ENCODE measurements around the gene CLEC20A.
A peak's percentile ranks its signal among the peaks of the same experiment; 100 is the strongest.
"Not testable (repeated sequence)": the region's sequence is repeated elsewhere in the genome, so short reads cannot be mapped to it uniquely, and the experiment has no call there.

CLEC20A gene

DNA sequence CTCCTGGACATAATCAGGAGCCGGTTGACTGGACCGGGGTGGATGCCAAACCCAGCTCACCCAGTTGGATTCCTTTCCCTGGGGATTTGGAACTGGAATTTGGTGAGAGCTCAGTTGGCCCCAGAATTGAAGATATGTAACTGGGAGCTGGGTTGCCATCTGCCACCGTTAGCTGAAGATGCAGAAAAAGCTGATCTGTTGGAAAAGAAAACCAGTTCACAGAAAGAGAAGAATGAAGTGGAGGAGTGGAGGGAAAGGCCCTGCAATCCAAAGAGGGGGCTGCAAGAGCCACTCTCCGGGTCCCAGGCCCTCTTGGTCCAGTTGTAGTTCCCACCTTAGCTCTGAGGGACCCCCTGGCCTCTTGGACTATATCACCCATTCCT, 32.2 kb upstream of the CLEC20A start:
- DNase-seq = no peak

DNA sequence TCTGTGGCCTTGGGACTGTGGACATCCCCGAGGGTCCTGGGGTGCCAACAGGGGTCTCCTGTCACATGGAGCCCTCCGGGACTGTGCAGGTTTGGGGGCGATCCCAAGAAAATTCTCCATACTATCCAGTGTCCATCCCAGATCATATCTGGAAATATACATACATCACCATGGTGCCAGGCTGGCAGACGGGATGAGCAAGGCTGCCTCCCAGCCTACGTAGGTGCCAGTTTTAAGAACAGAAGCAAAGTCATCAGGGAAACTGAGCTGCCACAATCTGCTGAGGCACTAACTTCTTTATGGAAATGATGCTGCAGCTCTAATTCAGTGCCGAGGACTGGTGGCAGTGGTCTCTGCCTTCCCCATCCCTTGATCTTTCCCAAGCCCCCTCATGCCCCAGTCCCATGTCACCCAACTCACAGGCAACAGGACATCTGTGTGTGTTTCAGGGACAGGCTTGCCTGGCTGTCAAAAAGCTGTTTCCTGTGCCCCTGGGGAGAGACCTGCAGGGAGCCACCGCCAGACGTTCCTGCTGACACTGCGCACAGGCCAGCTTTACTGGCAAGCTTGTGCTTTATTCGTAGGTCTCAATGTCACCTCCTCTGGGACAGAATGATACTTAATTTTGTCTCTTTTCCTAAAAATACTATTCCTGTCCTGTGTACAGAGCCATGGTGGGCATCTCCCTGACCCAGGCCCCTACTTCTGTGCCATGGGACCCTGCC, 31.6 kb upstream of the CLEC20A start:
- no peak for DNase-seq

DNA sequence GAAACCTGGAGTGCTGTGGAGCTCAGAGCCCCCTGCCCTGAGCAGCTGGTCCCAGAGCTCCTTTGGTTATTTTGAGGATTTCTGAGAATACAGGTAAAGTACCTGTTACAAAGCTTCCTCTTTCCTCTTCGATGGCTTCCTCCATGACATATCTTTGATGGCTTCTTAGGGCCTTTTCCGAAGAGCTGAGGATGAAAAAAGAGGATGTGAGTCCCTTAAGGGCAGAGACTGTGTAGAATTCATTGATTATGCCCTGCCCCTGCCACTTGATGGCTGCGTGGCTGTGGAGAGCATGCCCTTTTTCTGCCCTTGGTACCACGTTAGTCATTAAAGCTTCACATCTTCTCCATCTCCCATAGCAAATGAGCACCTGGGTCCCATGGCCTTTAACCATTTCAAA, 30.4 kb upstream of the CLEC20A start:
- no peak for DNase-seq

DNA sequence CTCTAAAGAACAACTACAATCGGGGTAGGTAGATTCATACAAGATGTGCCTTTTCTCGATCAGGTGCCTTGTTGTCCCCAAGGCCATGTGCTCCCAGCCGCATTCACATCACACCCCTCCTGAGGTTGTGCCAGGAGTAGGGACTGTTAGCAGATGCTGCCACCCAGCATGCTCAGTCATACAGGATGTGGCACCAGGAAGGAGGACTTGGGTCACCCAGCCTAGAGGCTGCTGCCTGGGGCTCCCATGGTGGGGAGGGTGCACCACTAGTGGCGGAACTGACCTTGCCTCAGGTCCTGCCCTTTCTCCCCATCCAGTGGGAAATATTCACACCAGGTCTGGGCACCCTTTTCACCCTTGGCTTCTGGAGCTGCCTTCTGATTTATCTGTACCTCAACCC, 24.5 kb upstream of the CLEC20A start:
- no peak for DNase-seq

DNA sequence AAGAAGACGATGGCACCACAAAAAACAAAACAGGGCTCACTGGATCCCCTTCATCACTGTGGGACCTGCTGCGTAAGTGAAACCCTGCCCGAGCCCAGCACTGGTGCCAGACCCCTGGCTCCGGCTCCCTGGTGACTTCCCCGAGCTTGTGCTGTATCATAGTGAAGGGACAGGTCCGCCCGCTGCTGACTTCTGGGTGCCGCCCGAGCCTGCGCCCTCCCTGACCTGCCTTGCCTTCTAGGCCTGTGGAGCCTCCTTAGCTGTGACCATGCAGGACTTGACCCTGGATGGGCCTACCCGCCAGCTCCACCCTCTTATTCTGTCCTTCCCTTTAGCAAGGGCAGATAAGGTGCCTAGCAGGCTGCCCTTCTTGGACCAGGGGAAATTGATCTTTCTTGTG, 24.0 kb upstream of the CLEC20A start:
- DNase-seq = no peak

DNA sequence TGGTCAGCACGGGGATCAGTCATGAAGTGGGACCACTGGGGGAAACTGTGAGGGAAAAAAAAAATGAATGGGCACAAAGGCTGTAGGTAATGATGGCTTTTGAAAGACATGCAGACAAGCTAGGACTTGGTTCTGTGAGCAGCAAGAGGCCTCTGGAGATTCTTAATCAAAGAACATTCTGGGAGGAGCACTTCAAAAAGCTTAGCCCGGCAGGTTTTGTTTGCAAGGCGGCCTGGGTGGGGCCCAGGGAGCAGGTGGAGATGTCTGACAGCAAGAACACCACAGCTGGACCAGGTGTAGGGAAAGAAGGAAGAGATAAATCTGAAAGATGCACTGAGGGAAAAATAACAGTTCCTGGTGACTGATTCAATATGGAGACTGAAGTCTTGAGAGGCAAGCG, 22.1 kb upstream of the CLEC20A start:
- DNase-seq = peak; percentile 19 to 38

DNA sequence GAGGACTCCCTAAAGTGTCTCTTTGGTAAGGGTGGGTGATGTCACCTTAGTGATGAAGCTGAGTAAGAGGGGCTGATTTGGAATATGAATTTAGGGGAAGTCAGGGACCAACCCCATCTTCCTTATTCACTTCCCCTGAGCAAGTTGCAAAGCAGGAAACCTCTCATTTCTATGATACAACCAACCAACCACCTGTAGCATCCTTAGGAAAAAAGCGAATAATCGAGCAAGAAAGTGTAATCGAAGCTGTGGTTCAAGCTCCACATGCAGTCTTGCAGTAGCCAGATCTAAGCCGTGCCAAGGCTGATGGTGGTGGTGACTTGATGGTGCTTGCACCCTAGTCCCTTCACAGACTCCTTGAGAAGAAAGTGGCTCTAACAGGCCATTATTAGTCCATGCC, 19.3 kb upstream of the CLEC20A start:
- DNase-seq = no peak

DNA sequence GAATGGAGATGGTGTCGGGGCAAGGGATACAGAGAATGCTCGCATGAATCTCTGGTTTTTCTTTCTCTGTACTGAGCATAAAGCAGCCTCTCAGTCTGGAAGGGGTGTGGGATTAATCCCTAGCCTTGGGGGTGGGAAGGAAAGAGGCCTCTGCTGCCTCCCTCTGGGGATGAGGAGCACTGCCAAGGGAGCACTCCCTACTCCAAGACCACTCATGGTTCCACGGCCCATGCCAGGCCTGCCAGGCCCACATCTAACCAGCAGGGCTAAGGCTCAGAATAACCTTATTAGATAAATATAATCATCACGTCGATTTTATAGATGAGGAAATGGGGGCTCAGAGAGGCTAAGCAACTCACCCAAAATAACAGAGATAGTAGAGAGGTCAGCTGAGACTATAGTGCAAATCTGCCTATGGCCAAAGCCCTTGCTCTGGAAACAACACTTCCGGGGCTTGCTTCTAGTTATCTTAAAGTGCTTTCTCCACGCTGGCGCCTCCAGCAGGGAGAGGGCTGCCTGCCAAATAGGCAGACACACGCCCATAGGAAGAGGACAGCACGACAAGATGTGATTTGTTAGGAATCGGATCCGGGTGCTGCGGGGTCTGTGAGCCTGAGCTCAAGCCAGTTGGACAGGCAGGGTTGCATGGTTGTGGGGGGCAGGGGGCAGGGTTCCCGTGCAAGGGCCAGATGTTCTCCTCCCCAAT, 16.7 kb upstream of the CLEC20A start:
- no peak for DNase-seq

DNA sequence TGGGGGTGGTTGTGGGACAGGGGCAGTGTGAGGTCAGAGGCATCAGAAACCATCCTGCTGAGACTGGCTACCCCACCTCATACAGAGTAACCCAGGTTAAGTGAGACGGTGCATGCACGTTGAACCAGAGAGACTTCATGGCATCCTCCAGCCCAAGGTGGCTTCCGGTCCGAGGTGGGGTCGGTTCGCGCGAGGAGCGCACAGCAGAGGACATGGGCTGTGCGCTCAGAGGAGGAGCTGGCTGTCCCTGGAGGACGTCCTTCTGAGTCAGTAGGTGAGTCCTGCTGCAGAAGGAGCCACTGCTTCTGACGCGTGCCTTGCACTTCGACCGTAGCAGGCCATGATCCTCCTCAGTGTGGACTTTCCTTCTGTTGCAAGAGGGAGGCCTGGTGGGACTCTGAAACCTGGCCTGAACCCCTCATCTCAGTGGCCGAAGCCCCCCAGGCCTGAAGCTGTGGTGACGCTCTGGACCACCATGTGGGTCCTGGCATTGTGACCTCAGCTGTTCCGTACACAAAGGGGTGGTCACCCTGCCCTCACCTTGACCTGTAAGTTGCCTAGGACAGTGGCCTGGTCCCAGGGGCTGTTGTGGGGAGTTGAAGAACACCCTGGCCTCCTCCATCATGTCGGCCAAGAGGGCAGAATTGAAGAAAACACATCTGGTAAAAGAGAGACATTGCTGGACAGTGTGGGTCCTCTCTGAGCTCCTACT, 16.0 kb upstream of the CLEC20A start, which contains the start of gene TEX35:
Gene TEX35 (plus strand): TSS at position 544 of the 712 bp plus-strand sequence. CDS start 80 bp downstream, at position 624.
- no peak for DNase-seq

DNA sequence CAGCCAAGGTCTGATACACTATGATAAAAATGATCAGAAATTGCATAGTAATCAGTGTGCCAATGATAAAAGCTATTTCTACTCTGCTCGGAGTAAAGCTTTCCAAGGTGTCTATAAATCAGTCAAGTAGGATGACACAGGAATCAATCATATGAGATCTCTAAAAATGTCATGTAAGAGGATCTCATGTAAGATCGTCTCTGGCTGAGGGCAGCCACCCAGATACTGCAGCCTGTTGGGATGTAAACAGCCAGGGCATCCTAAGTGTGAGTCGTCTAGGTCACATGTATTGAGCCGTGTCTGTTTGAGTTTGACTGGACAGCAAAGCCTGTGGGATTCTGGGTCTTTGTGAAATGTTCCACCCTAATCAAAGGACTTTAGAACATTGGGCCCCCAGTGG, 13.4 kb upstream of the CLEC20A start:
- DNase-seq = no peak

DNA sequence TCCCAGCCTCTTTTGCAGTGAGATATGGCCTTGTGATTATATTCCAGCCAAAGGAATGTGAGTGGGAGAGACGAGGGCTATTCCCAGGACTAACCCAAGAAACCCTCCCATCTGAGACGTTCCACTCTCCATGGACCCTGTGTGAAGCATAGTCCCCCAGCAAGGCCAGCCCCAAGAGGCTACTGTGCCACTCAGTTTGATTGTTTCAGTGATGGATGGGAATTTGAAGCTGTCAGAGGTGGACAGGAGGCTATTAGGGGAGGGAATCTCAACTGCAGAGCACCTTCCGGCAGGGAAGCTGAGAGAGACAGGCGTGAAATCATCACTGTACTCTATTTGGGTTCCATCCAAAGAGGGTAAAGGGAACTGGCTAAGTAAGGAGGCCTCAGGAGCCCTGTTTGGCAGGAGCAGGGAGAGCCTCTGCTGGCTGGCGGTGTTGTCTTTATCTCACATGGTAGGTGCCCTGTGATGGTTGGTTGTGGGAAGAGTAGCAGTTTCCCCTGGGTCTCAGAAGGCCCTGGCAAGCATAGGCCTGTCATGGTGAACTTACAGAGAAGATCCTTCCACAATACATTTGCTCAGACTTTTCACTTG, 12.7 kb upstream of the CLEC20A start:
- no peak for DNase-seq

DNA sequence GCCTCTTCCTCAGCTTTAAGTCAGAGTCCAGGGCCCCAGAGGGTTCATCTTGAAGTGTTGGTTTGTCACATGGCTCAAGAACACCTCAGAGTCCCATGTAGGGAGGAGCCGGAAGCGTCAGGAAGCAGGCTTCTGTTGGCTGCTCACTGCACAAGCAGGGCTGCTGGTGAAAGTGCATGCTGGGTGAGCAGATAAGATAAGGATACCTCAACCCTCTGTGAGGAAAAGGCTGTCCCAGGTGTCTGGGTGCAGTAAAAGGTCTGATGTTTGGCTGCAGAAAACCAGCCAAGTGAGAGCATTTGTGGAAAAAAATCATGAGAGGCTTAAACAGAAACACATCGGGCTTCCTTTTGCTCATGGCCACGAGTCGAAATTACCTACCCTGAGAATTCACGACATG, 9.9 kb upstream of the CLEC20A start:
- DNase-seq = no peak

DNA sequence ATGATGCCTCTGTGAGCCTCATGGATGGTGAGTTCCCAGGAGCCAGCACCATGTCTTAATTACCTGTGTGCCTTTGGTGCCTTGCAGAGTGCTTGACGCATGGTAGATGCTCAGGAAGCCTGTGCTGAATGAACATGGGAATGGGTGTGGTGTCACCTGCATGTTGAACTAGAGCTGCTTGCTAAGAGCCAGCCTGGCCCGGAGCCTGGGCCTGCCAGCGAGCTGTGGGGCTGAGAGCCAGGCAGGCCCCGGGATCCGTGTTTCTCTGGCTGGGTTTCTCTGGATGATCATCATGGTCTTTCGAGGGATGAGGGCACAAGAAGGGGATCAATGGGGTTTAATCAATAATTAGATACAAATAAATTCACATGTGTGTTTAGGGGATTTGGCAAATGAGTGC, 9.4 kb upstream of the CLEC20A start:
- DNase-seq = no peak

DNA sequence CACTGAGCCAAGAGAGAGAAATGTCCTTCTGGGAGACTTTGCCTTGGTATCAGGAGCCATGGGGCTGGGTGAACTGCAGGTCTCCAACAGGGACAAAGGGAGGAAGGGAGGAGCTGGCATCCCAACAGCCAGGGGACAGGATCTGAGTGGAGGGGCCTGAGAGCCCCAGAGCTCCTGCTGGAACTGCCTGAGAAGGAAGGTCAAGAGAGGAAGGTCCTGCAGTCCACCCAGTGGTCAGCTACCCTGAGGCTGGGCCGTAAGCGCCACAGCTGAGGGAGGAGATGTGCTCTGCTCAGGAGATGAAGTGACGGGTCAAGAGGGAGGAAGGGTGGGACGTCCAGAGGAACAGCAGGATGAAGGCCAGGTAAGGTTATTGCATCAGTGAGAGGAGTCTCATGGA, 7.5 kb upstream of the CLEC20A start:
- DNase-seq = no peak

DNA sequence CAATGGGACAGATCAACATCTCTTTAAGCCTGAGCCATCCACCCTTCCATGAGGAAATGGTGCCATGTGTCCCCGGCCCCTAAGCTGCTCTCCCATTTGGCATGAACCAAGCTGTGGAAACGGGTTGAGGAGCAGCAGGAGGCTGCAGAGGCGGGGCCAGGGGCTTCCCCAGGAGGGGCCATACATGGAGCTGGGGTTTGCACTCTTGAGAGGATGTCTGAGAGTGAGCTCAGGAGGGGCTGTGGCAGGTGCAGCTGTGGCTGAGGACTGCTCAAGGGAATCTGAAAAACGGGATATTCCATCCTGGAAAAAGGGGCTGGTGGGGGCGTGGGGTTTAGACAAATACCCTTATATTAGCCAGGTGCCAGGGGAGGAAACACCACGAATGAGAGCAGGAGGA, 7.1 kb upstream of the CLEC20A start:
- DNase-seq = no peak

DNA sequence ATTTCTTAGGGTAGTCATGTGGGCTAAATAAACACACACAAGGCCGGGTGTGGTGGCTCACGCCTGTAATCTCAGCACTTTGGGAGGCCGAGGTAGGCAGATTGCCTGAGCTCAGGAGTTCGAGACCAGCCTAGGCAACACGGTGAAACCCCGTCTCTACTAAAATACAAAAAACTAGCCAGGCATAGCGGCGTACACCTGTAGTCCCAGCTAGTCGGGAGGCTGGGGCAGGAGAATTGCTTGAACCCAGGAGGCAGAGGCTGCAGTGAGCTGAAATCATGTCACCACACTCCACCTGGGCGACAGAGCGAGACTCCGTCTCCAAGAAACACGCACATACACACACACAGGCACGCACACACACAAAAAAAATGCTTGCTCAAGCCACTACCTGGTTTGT, 6.6 kb upstream of the CLEC20A start:
- DNase-seq = not testable (repeated sequence)

DNA sequence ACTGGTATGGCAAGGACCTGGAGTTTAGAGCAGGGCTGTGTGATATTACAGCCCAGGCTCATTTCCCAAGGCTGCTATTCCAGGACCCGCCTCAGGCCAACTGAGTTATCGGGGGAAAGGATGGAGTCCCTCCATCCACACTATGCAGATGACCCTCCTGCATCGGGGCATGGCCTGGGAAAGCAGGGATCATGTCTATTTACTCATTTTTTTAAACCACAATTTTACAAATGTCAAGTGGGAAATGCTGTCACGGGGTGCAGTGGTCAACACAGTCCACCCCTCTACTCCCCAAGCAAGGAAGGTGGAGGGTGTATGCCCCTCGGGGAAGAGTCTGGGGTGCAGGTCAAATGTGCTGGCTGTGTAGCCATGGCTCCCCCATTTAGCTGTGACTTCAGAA, 6.1 kb upstream of the CLEC20A start:
- no peak for DNase-seq

DNA sequence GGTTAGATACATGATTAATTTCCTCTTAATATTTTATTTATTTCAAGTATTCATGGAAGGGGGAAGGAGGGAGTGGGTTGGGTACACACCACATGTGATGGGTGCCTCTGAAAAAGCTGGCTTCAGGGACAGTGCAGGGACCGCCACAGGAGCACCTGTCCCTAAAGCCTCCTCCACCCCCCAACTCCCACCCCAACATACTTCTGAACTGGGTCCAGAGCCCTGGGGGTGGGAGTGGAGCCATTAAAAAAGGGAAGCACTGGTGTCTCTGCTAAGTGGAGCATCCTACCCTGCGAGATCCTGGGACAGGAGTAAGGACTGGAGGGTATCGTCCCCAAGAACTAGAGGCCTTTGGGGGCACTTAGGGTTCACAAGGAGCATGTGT, 5.6 kb upstream of the CLEC20A start:
- DNase-seq = no peak

DNA sequence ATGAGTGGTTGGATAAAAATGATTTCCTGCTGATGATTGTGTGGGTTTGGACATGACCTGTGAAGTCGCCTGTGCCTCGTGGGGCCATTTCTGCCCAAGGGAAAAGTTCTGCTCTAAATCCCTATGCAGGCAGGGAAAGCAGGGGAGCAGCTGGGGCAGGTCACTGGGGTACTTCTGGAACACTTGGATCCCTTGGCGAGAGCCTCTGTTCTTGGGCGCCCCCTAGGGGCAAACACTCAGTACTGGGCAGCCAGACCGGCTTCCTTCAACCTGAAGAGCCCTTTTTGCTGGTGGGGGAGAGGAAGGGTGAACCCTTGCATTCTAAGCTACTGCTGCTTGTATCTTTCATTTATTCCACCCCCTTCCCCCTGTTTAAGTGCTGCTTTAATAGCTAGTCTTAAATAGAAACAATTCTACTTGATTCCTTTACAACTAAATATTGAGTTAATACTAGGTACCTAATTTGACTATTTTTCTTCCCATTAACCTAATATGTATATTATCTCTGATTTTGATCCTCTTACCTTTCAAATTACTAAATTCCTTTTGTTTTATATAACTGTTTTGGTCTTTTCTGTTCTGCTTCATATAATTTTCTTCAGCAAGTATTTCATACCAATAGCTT, 5.1 kb upstream of the CLEC20A start:
- DNase-seq = peak; percentile 45 to 65

DNA sequence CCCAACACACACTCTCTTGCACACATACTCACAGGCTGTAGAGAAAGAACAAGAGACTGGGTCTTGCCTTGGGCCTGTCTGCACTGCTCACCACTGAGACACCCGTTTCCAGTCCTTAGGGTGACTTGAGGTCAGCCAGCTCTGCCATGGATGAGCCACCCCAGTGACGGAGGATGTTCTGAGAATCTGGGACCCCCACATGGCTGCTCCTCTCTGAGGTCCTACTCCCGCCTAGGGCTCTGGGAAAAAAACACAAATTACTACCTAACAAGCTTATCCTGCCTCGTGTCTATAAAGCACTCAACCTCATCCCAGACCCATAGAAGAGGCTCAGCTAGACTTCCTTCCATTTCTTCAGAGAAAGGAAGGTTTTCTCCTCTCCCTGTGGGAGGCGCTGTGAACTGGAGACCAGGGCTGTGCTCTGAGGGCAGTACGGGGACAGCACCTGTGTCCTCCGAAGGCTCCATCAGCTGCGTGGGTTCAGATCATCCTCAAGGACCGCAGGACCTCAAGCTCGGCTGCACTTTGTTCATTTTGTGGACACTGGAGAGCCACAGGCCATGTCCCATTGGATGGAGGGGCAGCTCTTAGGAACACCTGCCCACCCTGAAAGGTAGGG, 4.3 kb upstream of the CLEC20A start:
- no peak for DNase-seq

DNA sequence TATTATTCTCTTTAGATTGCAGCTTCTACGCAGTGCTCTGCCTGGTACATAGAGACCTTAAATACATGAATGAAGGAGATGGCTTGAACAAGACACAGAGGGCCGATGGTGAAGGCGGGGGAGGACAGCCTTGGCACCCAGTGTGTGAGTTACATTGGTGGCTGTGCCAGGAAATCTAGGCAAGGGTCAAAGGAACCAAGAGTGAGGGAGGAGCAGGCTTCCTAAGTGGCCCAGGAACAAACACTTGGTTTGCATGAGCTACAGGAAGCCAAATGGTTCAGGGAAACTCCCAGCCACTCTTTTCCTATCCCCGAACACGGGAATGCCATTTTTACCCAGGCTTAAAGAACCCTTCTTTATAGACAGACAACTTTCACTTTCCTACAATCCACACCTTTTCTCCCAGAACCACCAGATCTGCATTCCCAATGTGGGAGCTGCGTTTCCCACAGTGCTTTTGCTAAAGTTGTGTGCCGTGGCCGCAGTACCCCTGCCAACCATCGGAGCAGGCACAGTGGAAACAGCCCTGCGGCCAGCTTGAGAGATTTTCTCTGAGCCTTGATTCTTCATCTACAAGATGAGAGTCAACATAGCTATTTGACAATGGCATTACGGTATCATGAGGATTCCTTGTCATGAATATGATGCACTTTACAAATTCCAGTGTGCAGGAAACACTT, 3.5 kb upstream of the CLEC20A start:
- no peak for DNase-seq

Data from NCI-H1930 (cell line).